ENCODE data around the gene SLC25A25. TPM values are rescaled to one million over a fixed set of nuclear protein-coding genes. Genes with fewer than 3 reads are reported as not detected.

SLC25A25 gene
- total RNA-seq, 1 experiment from 2014 or later: 30.8 TPM

- in situ Hi-C loops (cut with HindIII; ENCODE audit: low pct_unique_long_range_greater_than_20kb, low sequenced_read_pairs): no loop called here
- no peak for DNase-seq (ENCODE audit: low read depth, low spot score)
Measured at GRCh38 chr9:128088253-128088945, 20.4 kb downstream of the SLC25A25 start.

GRCh38 chr9:128089299-128089698, 21.3 kb downstream of the SLC25A25 start:
- DNase-seq (ENCODE audit: low read depth, low spot score): no peak
- in situ Hi-C loops (cut with HindIII; ENCODE audit: low pct_unique_long_range_greater_than_20kb, low sequenced_read_pairs): no loop called here

GRCh38 chr9:128091144-128091543, 23.1 kb downstream of the SLC25A25 start:
- in situ Hi-C loops (cut with HindIII; ENCODE audit: low pct_unique_long_range_greater_than_20kb, low sequenced_read_pairs): no loop called here
- DNase-seq (ENCODE audit: low read depth, low spot score): no peak

- in situ Hi-C loops (cut with HindIII; ENCODE audit: low pct_unique_long_range_greater_than_20kb, low sequenced_read_pairs): no loop called here
- no peak for DNase-seq (ENCODE audit: low read depth, low spot score)
Measured at GRCh38 chr9:128091571-128091970, 23.5 kb downstream of the SLC25A25 start.

GRCh38 chr9:128092199-128092977, 24.4 kb downstream of the SLC25A25 start:
- in situ Hi-C loops (cut with HindIII; ENCODE audit: low pct_unique_long_range_greater_than_20kb, low sequenced_read_pairs): no loop called here
- no peak for DNase-seq (ENCODE audit: low read depth, low spot score)

GRCh38 chr9:128093011-128093410, 25.0 kb downstream of the SLC25A25 start:
- DNase-seq (ENCODE audit: low read depth, low spot score): no peak
- in situ Hi-C loops (cut with HindIII; ENCODE audit: low pct_unique_long_range_greater_than_20kb, low sequenced_read_pairs): no loop called here

- DNase-seq (ENCODE audit: low read depth, low spot score): peak; percentile 81
- in situ Hi-C loops (cut with HindIII; ENCODE audit: low pct_unique_long_range_greater_than_20kb, low sequenced_read_pairs): no loop called here
Measured at GRCh38 chr9:128094166-128094949, 26.3 kb downstream of the SLC25A25 start.

- in situ Hi-C loops (cut with HindIII; ENCODE audit: low pct_unique_long_range_greater_than_20kb, low sequenced_read_pairs): no loop called here
- no peak for DNase-seq (ENCODE audit: low read depth, low spot score)
Measured at GRCh38 chr9:128094950-128095544, 27.0 kb downstream of the SLC25A25 start.

- no peak for DNase-seq (ENCODE audit: low read depth, low spot score)
- in situ Hi-C loops (cut with HindIII; ENCODE audit: low pct_unique_long_range_greater_than_20kb, low sequenced_read_pairs): no loop called here
Measured at GRCh38 chr9:128096616-128097536, 28.8 kb downstream of the SLC25A25 start.

- in situ Hi-C loops (cut with HindIII; ENCODE audit: low pct_unique_long_range_greater_than_20kb, low sequenced_read_pairs): no loop called here
- no peak for DNase-seq (ENCODE audit: low read depth, low spot score)
Measured at GRCh38 chr9:128097543-128098296, 29.7 kb downstream of the SLC25A25 start.

- DNase-seq (ENCODE audit: low read depth, low spot score): peak; percentile 98
- in situ Hi-C loops (cut with HindIII; ENCODE audit: low pct_unique_long_range_greater_than_20kb, low sequenced_read_pairs): no loop called here
Measured at GRCh38 chr9:128098297-128099230, 30.5 kb downstream of the SLC25A25 start.

- DNase-seq (ENCODE audit: low read depth, low spot score): no peak
- in situ Hi-C loops (cut with HindIII; ENCODE audit: low pct_unique_long_range_greater_than_20kb, low sequenced_read_pairs): no loop called here
Measured at GRCh38 chr9:128099231-128099931, 31.3 kb downstream of the SLC25A25 start.

GRCh38 chr9:128099932-128100491, 32.0 kb downstream of the SLC25A25 start:
- in situ Hi-C loops (cut with HindIII; ENCODE audit: low pct_unique_long_range_greater_than_20kb, low sequenced_read_pairs): no loop called here
- DNase-seq (ENCODE audit: low read depth, low spot score): no peak

- in situ Hi-C loops (cut with HindIII; ENCODE audit: low pct_unique_long_range_greater_than_20kb, low sequenced_read_pairs): no loop called here
- DNase-seq (ENCODE audit: low read depth, low spot score): no peak
Measured at GRCh38 chr9:128100581-128100980, 32.5 kb downstream of the SLC25A25 start.

GRCh38 chr9:128101231-128101661, 33.2 kb downstream of the SLC25A25 start:
- in situ Hi-C loops (cut with HindIII; ENCODE audit: low pct_unique_long_range_greater_than_20kb, low sequenced_read_pairs): no loop called here
- DNase-seq (ENCODE audit: low read depth, low spot score): no peak
